ENCODE results near the gene DLG2.

DLG2 gene

GRCh38 chr11:83693306-83693992, 1933.7 kb downstream of the DLG2 start:
- no peak for DNase-seq

GRCh38 chr11:83692675-83693074, 1934.5 kb downstream of the DLG2 start:
- no peak for DNase-seq

GRCh38 chr11:83691451-83691950, 1935.6 kb downstream of the DLG2 start:
- DNase-seq, result peak in 2 of 56 donors; percentile 12 to 33

GRCh38 chr11:83689144-83689780, 1937.9 kb downstream of the DLG2 start:
- no peak for DNase-seq

- DNase-seq, result no peak
These were observed 1939.4 kb downstream of the DLG2 start for GRCh38 chr11:83687787-83688186.

- no peak for DNase-seq
These were observed 1941.4 kb downstream of the DLG2 start for GRCh38 chr11:83685730-83686129.

- no peak for DNase-seq
These were observed 1943.1 kb downstream of the DLG2 start for GRCh38 chr11:83684071-83684470.

- DNase-seq, result no peak
These were observed 1944.6 kb downstream of the DLG2 start for GRCh38 chr11:83682611-83682973.

- peak in 5 of 56 donors; percentile 9 to 18 (median 10) for DNase-seq
These were observed 1945.1 kb downstream of the DLG2 start for GRCh38 chr11:83681906-83682610.

- DNase-seq, result peak in 10 of 56 donors; percentile 5 to 50 (median 18)
These were observed 1945.9 kb downstream of the DLG2 start for GRCh38 chr11:83681031-83681781.

GRCh38 chr11:83680321-83680720, 1946.8 kb downstream of the DLG2 start:
- no peak for DNase-seq

- no peak for DNase-seq
These were observed 1948.1 kb downstream of the DLG2 start for GRCh38 chr11:83678831-83679584.

- no peak for DNase-seq
These were observed 1949.4 kb downstream of the DLG2 start for GRCh38 chr11:83677730-83678129.

- no peak for DNase-seq
These were observed 1951.0 kb downstream of the DLG2 start for GRCh38 chr11:83676056-83676601.

GRCh38 chr11:83674102-83674896, 1952.8 kb downstream of the DLG2 start:
- no peak for DNase-seq

GRCh38 chr11:83671289-83671688, 1955.9 kb downstream of the DLG2 start:
- DNase-seq, result no peak

- DNase-seq, result no peak
These were observed 1961.0 kb downstream of the DLG2 start for GRCh38 chr11:83666149-83666548.

- no peak for DNase-seq
These were observed 1963.2 kb downstream of the DLG2 start for GRCh38 chr11:83663988-83664387.

- no peak for DNase-seq
These were observed 1963.7 kb downstream of the DLG2 start for GRCh38 chr11:83663446-83663845.

- no peak for DNase-seq
These were observed 1964.7 kb downstream of the DLG2 start for GRCh38 chr11:83662494-83662893.

Measured in nucleus accumbens (tissue), 56 donors.